ENCODE data around the gene BMPR1B. TPM values are rescaled to one million over a fixed set of nuclear protein-coding genes. Genes with fewer than 3 reads are reported as not detected.

The BMPR1B gene
- total and polyA plus RNA-seq, 9 of the 15 experiments (the other 6 are each of a cell fraction or from before 2014, with no cell fraction given), result 0.01 TPM; not detected in 8

DNA sequence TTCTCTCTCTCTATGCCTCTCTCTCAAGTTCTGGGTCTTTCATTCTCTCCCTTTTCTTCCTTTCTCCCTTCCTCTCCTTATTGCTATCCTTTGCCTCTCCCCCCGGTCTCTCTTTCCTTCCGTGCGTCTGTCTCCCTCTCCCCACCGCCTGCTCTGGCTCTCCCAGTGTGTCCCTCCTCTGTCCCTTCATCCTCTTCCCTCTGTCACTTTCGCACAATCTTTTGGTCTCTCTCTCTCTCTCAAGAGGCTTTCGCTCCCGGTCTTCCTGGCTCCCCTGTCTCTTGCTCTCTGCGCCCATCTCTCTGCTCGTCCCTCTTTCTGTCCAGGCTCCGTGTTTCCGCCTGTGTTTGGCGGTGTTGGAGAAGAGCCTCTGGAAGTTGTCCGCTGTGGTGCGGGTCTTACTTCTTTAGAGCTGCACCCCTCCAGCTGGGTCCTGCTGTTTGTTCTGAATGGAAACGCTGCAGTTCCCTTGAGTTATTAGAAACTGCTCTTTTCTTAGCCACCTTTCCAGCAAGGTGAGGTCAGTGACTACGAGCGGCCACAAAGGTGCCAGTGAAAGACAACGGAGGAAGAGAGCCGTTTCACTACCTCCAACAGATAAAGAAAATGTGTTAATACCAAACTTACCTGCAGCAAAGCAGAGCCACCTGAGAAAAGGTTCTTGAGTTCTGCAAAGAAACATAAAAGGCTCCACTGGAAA is 1.1 kb downstream of the BMPR1B start:
- H3K36me3 ChIP-seq (ENCODE audit: control insufficient read depth, insufficient read depth, low read length), result no peaks in the 10 kb centered on the region
- POLR2A ChIA-PET, result no interaction called here
- ATAC-seq, result no peak
- FAIRE-seq, result no peak
- DNase-seq (ENCODE audit: extremely low read depth in 1 of 4, low spot score in 3 of 4), result no peak
- no peaks in the 10 kb centered on the region for H4K20me1 ChIP-seq (replicated peaks; ENCODE audit: control insufficient read depth, insufficient read depth, low read length)
- in situ Hi-C loops (cut with MboI) (no loop called here), intact Hi-C loops (cut with micrococcal nuclease) (no loop called here)
- BruUV-seq (replicated peaks), result no TSS peak
- H3K4me1 ChIP-seq (replicated peaks in 1 of 2; ENCODE audit: control insufficient read depth in 2 of 2, insufficient read depth in 2 of 2, low read length in 2 of 2), result no peaks in the 10 kb centered on the region
- no peak overlapping the region for H2AFZ ChIP-seq (ENCODE audit: low read depth, low read length)
- CTCF ChIA-PET (ENCODE audit: low intra/inter-chr PET ratio), result no interaction called here
- WGBS (ENCODE audit: insufficient coverage, low coverage, missing lambda C conversion rate), result 10% methylated on average over 18 of the region's 19 CpGs
- no peak overlapping the region for H3K9ac ChIP-seq (ENCODE audit: insufficient read depth in 1 of 2, low read depth in 2 of 2, low read length in 2 of 2)
- no peaks in the 10 kb centered on the region for H3K9me1 ChIP-seq (ENCODE audit: control insufficient read depth, insufficient read depth, low read length)
- H3K4me3 ChIP-seq, result no peak overlapping the region
- no peak overlapping the region for H3K4me2 ChIP-seq (ENCODE audit: insufficient read depth, low read length)
- no peaks in the 10 kb centered on the region for H3K79me2 ChIP-seq (ENCODE audit: control insufficient read depth, insufficient read depth, low read length)
- H3K27me3 ChIP-seq (ENCODE audit: control insufficient read depth in 2 of 2, insufficient read depth in 2 of 2, low read length in 2 of 2), result peaks cover 2 to 12% of the 10 kb centered on the region in 2 experiments; a peak in 2 of 5 replicates
- H3K9me3 ChIP-seq (replicated peaks; ENCODE audit: control insufficient read depth, insufficient read depth, low read depth, low read length), result no peaks in the 10 kb centered on the region
- H3K27ac ChIP-seq (ENCODE audit: extremely low read depth, low read depth, low read length), result no peak overlapping the region
- TF ChIP-seq ZSCAN32 (CRISPR knock-in tag; IDR thresholded peaks at IDR 0.05) (no peak), MCM7 (IDR thresholded peaks at IDR 0.05) (0 out of 4 replicates have a peak, but pooled peaks of 1 of the 2 experiments have one; percentile 24), DNMT1 (IDR thresholded peaks at IDR 0.05) (no peak), SAFB (IDR thresholded peaks at IDR 0.05; ENCODE audit: borderline replicate concordance, low read depth, low read length) (no peak)
- TF ChIP-seq, protein P1, sequence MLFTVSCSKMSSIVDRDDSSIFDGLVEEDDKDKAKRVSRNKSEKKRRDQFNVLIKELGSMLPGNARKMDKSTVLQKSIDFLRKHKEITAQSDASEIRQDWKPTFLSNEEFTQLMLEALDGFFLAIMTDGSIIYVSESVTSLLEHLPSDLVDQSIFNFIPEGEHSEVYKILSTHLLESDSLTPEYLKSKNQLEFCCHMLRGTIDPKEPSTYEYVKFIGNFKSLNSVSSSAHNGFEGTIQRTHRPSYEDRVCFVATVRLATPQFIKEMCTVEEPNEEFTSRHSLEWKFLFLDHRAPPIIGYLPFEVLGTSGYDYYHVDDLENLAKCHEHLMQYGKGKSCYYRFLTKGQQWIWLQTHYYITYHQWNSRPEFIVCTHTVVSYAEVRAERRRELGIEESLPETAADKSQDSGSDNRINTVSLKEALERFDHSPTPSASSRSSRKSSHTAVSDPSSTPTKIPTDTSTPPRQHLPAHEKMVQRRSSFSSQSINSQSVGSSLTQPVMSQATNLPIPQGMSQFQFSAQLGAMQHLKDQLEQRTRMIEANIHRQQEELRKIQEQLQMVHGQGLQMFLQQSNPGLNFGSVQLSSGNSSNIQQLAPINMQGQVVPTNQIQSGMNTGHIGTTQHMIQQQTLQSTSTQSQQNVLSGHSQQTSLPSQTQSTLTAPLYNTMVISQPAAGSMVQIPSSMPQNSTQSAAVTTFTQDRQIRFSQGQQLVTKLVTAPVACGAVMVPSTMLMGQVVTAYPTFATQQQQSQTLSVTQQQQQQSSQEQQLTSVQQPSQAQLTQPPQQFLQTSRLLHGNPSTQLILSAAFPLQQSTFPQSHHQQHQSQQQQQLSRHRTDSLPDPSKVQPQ (CRISPR knock-in tag; IDR thresholded peaks at IDR 0.05; ENCODE audit: borderline replicate concordance), result no peak
- TF ChIP-seq, protein P2, sequence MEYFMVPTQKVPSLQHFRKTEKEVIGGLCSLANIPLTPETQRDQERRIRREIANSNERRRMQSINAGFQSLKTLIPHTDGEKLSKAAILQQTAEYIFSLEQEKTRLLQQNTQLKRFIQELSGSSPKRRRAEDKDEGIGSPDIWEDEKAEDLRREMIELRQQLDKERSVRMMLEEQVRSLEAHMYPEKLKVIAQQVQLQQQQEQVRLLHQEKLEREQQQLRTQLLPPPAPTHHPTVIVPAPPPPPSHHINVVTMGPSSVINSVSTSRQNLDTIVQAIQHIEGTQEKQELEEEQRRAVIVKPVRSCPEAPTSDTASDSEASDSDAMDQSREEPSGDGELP (CRISPR knock-in tag; IDR thresholded peaks at IDR 0.05; ENCODE audit: borderline replicate concordance), result no peak
